Epithelial cell of esophagus (primary cell): ENCODE results near the gene SLC41A3.

Experiments used
- DNase-seq: peaks from one replicate; pipeline ENCODE4 v3.0.0; 2010; ENCODE audit warnings: low read depth
- H3K4me3 ChIP-seq: 2 replicates; pipeline ENCODE4 v1.5.1; 2011; ENCODE audit warnings: mild to moderate bottlenecking, low read length, control low read depth
- CTCF ChIP-seq: IDR thresholded peaks from 2 replicates; pipeline ENCODE4 v1.5.1; 2011; ENCODE audit warnings: low read depth, mild to moderate bottlenecking, low read length, control low read depth, inconsistent platforms; ENCODE audit not compliant: insufficient read depth; ENCODE audit errors: missing control alignments

SLC41A3 gene

GRCh38 chr3:126085841-126086240 is 1.9 kb upstream of the SLC41A3 start:
- DNase-seq = no peak
- no peak for TF ChIP-seq CTCF
- H3K4me3 ChIP-seq = no peak overlapping the region

- no peak for DNase-seq
- no peak for TF ChIP-seq CTCF
- H3K4me3 ChIP-seq = no peak overlapping the region
Measured at GRCh38 chr3:126085276-126085675, 1.4 kb upstream of the SLC41A3 start.

GRCh38 chr3:126084768-126085180 is 850 bp upstream of the SLC41A3 start:
- no peak for TF ChIP-seq CTCF
- peak overlapping the region; percentile 58 for H3K4me3 ChIP-seq
- peak; percentile 30 for DNase-seq

- TF ChIP-seq CTCF = no peak
- peak; percentile 56 for DNase-seq
- peak overlapping the region; percentile 58 for H3K4me3 ChIP-seq
Measured at GRCh38 chr3:126083511-126083912, 412 bp downstream of the SLC41A3 start.

- DNase-seq = peak; percentile 4
- TF ChIP-seq CTCF = no peak
- peak overlapping the region; percentile 58 for H3K4me3 ChIP-seq
Measured at GRCh38 chr3:126083138-126083445, 832 bp downstream of the SLC41A3 start.

GRCh38 chr3:126082362-126083137 is 1.4 kb downstream of the SLC41A3 start:
- TF ChIP-seq CTCF = no peak
- DNase-seq = no peak
- H3K4me3 ChIP-seq = peak overlapping the region; percentile 58
